Measurements from ENCODE around the gene NUTM2E. TPM values are rescaled to one million over a fixed set of nuclear protein-coding genes. Genes with fewer than 3 reads are reported as not detected.
A peak's percentile ranks its signal among the peaks of the same experiment; 100 is the strongest.
"Not testable (repeated sequence)": the region's sequence is repeated elsewhere in the genome, so short reads cannot be mapped to it uniquely, and the experiment has no call there.

The NUTM2E gene, protein sequence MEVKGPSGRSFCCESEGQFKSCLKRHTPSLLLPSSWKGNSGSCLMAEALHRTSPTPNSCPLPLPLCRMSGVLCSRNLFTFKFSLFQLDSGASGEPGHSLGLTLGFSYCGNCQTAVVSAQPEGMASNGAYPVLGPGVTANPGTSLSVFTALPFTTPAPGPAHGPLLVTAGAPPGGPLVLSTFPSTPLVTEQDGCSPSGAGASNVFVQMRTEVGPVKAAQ (N-terminal part only)
- total RNA-seq, result not detected

DNA sequence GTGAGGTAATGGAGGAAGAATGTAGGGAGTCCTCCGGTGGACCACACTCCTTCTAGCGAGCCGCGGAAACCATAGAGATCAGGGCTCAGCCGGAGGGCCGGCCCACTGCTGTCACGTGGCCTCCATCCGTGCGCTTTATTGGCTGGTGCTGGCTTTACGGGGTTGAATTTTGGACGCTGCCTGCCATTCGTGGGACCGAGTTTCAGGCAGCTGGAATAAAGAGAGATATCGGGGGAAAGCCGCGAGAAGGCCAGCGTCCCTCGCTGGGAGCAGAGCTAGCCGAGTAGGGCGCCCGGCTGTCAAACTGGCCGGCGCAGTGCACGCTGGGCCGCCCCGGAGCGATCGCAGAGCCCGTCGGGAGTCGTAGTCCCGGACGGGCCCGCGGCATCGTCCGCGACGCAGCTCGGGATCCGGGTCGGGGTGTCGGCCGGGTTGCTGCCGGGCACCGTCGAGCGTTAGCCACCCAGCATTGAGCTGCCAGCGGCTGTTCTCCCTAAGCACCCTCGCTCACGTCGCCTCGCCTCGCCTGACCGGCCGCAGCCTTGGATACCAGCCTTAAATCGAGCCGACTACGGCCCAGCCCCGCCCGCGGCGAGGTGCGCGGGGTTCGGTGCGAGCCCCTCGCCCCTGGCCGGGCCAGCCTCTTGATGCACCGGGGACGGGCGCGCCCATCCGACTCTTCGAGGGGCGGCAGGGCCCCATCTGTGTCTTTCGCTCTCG is at the start of gene NUTM2E:
Gene NUTM2E (plus strand): TSS at position 244 of the 720 bp plus-strand sequence. CDS start 15,002 bp downstream, outside the sequence.
- intact Hi-C loops (cut with DNase I); H3K27me3 ChIP-seq; H3K4me1 ChIP-seq; H3K9me3 ChIP-seq; H3K36me3 ChIP-seq: not testable (repeated sequence)
- DNase-seq (ENCODE audit: extremely low spot score in 2 of 2), result peak in 1 of 2 donors; percentile 87
- H3K27ac ChIP-seq, result peak within 1 kb of the TSS; percentile 84
- TF ChIP-seq POLR2AphosphoS5 (IDR thresholded peaks at IDR 0.05; ENCODE audit: insufficient read depth in 1 of 2, low read depth in 1 of 2) (peak in 1 of 2 donors; percentile 70), POLR2A (IDR thresholded peaks at IDR 0.05) (peak in 1 of 2 donors; percentile 38)
- H3K4me3 ChIP-seq, result peak within 1 kb of the TSS; percentile 50 to 56

DNA sequence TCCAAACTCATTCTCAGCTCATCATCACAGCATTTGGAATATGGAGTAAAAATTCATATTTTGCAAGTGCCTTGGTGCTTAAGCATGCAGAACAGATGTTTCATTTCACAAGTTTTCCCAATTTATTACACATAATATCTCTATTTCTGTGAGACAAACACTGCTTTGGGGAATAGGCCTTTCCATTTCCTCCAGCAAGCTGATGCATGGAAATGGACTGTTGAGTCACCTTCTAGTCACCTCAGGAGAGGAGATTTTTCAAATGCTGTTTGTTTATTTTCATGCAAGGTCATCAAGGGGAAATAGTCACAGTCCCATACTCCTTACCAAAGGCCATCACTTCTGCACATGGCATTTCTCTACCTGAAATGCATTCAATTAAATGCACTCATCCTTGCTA is 48.5 kb upstream of the NUTM2E start:
- H3K36me3 ChIP-seq; intact Hi-C loops (cut with DNase I); H3K4me1 ChIP-seq; H3K27me3 ChIP-seq; H3K27ac ChIP-seq; DNase-seq (ENCODE audit: extremely low spot score in 2 of 2); H3K9me3 ChIP-seq; H3K4me3 ChIP-seq: not testable (repeated sequence)

GRCh38 chr10:79779310-79779938 is 47.1 kb upstream of the NUTM2E start:
- H3K9me3 ChIP-seq; H3K36me3 ChIP-seq; intact Hi-C loops (cut with DNase I); H3K4me1 ChIP-seq; H3K27me3 ChIP-seq; H3K27ac ChIP-seq; DNase-seq (ENCODE audit: extremely low spot score in 2 of 2); H3K4me3 ChIP-seq: not testable (repeated sequence)
- peak in 2 of 3 experiments; percentile 16 to 46 for TF ChIP-seq CTCF (IDR thresholded peaks at IDR 0.05)

GRCh38 chr10:79779992-79780391 is 46.5 kb upstream of the NUTM2E start:
- H3K4me1 ChIP-seq; H3K27me3 ChIP-seq; H3K27ac ChIP-seq; intact Hi-C loops (cut with DNase I); H3K4me3 ChIP-seq; H3K36me3 ChIP-seq; DNase-seq (ENCODE audit: extremely low spot score in 2 of 2); H3K9me3 ChIP-seq: not testable (repeated sequence)

- H3K27ac ChIP-seq; H3K36me3 ChIP-seq; H3K27me3 ChIP-seq; DNase-seq (ENCODE audit: extremely low spot score in 2 of 2); H3K9me3 ChIP-seq; intact Hi-C loops (cut with DNase I); H3K4me1 ChIP-seq; H3K4me3 ChIP-seq: not testable (repeated sequence)
These were observed 45.0 kb upstream of the NUTM2E start for GRCh38 chr10:79781584-79781983.

GRCh38 chr10:79787455-79787952 is 39.0 kb upstream of the NUTM2E start:
- H3K27me3 ChIP-seq; H3K4me1 ChIP-seq; H3K27ac ChIP-seq; intact Hi-C loops (cut with DNase I); DNase-seq (ENCODE audit: extremely low spot score in 2 of 2); H3K36me3 ChIP-seq; H3K4me3 ChIP-seq; H3K9me3 ChIP-seq: not testable (repeated sequence)

DNA sequence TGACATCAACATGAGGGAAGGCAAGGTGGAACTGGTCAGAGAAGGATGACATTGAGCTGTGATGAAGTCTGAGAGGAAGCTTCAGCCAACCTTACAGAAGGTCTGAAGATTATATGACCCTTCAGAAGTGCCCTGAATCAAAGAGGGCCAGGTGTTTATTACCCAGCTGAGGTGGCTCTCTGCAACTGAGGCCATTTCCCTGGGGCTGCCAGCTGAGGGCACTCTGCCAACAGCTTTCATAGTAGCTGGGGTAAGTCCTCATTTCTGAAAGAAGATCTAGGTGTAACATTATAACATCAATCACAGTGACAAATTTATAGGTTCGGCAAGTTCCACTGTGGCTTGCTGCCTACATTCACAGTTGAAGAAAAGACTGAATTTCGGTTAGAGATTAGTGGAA is 37.2 kb upstream of the NUTM2E start:
- H3K36me3 ChIP-seq; H3K27ac ChIP-seq; H3K4me1 ChIP-seq; H3K4me3 ChIP-seq; H3K9me3 ChIP-seq; intact Hi-C loops (cut with DNase I); H3K27me3 ChIP-seq; DNase-seq (ENCODE audit: extremely low spot score in 2 of 2): not testable (repeated sequence)

GRCh38 chr10:79791906-79792517 is 34.5 kb upstream of the NUTM2E start:
- H3K27me3 ChIP-seq; H3K27ac ChIP-seq; H3K4me3 ChIP-seq; H3K36me3 ChIP-seq; H3K9me3 ChIP-seq; intact Hi-C loops (cut with DNase I); H3K4me1 ChIP-seq; DNase-seq (ENCODE audit: extremely low spot score in 2 of 2): not testable (repeated sequence)

GRCh38 chr10:79799337-79799736 is 27.2 kb upstream of the NUTM2E start:
- H3K27me3 ChIP-seq; H3K36me3 ChIP-seq; H3K4me1 ChIP-seq; H3K27ac ChIP-seq; H3K4me3 ChIP-seq; DNase-seq (ENCODE audit: extremely low spot score in 2 of 2); H3K9me3 ChIP-seq; intact Hi-C loops (cut with DNase I): not testable (repeated sequence)

GRCh38 chr10:79805857-79806256 is 20.7 kb upstream of the NUTM2E start:
- DNase-seq (ENCODE audit: extremely low spot score in 2 of 2); intact Hi-C loops (cut with DNase I): not testable (repeated sequence)

GRCh38 chr10:79811895-79812294 is 14.6 kb upstream of the NUTM2E start:
- H3K4me1 ChIP-seq; H3K9me3 ChIP-seq; H3K27ac ChIP-seq; intact Hi-C loops (cut with DNase I); H3K36me3 ChIP-seq; H3K4me3 ChIP-seq; H3K27me3 ChIP-seq; DNase-seq (ENCODE audit: extremely low spot score in 2 of 2): not testable (repeated sequence)

More at GRCh38 chr10:79805857-79806256, 20.7 kb upstream of the NUTM2E start:
- not testable (repeated sequence) for H3K9me3 ChIP-seq, H3K4me1 ChIP-seq, H3K27ac ChIP-seq, H3K4me3 ChIP-seq, H3K27me3 ChIP-seq, H3K36me3 ChIP-seq

- intact Hi-C loops (cut with DNase I); H3K4me1 ChIP-seq; H3K27me3 ChIP-seq; H3K4me3 ChIP-seq; H3K36me3 ChIP-seq; H3K27ac ChIP-seq; H3K9me3 ChIP-seq; DNase-seq (ENCODE audit: extremely low spot score in 2 of 2): not testable (repeated sequence)
These were observed 10.2 kb upstream of the NUTM2E start for GRCh38 chr10:79816290-79816689.
